ENCODE results near the gene UCN. TPM values are rescaled to one million over a fixed set of nuclear protein-coding genes. Genes with fewer than 3 reads are reported as not detected.
"Not testable (repeated sequence)": the region's sequence is repeated elsewhere in the genome, so short reads cannot be mapped to it uniquely, and the experiment has no call there.

UCN gene
- total RNA-seq, 1 donor from 2014 or later, result 0.20 TPM

GRCh38 chr2:27285481-27285880 lies 22.8 kb downstream of the UCN start:
- DNase-seq (ENCODE audit: low read depth, low spot score), result no peak

DNA sequence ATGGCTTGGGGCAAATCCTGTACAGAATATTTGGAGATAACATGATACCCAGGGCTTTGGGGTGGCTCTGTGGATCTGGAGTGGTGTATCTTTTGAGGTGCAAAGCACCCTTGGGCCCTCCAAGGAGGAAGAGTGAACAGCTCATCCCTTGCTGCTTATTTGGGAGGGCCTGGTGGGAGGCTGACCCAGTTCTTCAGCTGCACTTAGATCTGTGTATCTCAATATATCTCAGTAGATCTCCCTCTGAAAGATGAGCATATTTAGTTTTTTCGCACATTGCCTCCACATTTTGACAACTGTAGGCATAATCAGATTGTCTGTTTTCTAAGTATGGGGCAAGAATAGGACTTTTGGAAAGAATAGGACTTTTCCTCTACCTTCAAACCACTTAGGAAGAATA lies 23.2 kb downstream of the UCN start:
- no peak for DNase-seq (ENCODE audit: low read depth, low spot score)

DNA sequence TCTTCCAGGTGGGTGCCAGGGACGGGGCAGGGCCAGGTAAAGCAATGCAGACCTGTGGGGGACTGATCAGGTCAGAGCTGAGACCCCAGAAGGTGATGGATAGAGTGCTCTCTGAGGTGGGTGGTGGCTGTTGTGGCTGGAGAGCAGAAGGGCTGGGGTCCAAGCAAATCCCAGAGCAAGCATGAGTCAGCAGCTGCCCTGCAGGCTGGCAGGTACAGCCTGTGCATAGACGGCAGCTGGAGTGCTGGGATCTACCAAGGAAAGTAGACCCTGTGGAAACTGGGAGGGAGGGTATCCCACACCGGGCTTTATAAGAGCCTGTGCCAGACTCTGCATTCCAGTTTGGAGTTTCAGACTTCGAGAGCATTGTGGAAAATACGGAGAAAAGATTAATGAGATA lies 25.4 kb downstream of the UCN start:
- no peak for DNase-seq (ENCODE audit: low read depth, low spot score)

DNA sequence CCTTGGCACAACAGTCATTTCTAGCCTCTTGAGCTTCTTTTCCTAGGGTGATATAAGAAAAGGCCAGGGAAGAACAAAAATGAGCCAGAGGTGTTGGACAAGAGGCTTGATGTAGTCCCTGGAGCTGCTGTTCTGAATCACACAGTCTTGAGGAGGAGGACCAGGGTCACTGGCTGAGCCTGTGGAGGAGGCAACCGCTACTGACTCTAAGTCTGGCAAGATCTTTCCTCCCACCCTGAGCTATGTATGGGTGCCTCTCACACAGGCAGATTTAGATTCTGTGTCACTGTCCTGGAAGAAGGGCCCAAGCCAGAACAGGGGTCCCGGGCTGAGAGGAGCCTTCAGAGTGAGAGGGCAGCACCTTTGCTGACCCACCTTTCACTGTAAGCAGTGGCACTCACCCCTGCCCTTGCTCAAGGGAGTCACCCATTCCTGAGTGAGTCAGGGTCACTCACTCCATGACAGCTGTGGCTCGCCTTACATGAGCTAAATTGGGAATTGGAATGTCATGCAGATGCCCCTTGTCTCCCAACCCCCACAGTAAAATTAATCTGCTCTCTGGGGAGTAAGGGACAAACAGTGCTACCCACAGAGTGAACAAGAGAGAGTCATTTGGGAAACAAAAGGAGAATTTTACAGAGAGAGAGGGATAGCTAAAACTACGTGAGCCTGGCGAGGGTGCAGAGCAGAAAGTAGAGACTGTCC lies 26.2 kb downstream of the UCN start, which contains the start of gene TRIM54:
TRIM54 (plus strand) TSS at position 575 of the 705 bp plus-strand sequence. CDS start 303 bp downstream, outside the sequence.
- no peak for DNase-seq (ENCODE audit: low read depth, low spot score)

- DNase-seq (ENCODE audit: low read depth, low spot score), result no peak
Measured at GRCh38 chr2:27281442-27281841, 26.8 kb downstream of the UCN start.

DNA sequence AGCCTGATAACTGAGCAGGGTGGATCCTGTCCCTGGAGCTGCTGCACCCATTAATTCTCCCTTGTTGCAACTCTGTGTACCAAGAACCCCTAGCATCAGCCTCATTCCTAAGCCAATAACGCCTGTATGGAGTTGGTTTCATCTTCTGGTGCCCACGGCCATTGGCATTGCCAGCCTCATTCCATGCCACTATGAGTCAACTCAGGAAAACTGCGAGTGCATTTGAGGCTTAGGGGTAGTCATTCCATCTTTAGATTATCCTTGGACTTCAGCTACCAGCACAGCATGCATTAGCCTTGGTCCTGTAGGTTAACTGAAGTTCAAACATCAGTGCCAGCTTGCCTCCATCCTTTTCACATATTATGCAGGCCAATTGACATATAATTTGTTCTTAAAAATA lies 27.4 kb downstream of the UCN start:
- DNase-seq (ENCODE audit: low read depth, low spot score), result no peak

GRCh38 chr2:27278010-27278409 lies 30.2 kb downstream of the UCN start:
- DNase-seq (ENCODE audit: low read depth, low spot score), result no peak

- DNase-seq (ENCODE audit: low read depth, low spot score), result no peak
Measured at GRCh38 chr2:27275211-27276150, 32.8 kb downstream of the UCN start, which contains the start of gene DNAJC5G. Gene DNAJC5G, plus strand, starts transcription at chr2:27275433. Its CDS starts 1,296 bp downstream, at chr2:27276729.

DNA sequence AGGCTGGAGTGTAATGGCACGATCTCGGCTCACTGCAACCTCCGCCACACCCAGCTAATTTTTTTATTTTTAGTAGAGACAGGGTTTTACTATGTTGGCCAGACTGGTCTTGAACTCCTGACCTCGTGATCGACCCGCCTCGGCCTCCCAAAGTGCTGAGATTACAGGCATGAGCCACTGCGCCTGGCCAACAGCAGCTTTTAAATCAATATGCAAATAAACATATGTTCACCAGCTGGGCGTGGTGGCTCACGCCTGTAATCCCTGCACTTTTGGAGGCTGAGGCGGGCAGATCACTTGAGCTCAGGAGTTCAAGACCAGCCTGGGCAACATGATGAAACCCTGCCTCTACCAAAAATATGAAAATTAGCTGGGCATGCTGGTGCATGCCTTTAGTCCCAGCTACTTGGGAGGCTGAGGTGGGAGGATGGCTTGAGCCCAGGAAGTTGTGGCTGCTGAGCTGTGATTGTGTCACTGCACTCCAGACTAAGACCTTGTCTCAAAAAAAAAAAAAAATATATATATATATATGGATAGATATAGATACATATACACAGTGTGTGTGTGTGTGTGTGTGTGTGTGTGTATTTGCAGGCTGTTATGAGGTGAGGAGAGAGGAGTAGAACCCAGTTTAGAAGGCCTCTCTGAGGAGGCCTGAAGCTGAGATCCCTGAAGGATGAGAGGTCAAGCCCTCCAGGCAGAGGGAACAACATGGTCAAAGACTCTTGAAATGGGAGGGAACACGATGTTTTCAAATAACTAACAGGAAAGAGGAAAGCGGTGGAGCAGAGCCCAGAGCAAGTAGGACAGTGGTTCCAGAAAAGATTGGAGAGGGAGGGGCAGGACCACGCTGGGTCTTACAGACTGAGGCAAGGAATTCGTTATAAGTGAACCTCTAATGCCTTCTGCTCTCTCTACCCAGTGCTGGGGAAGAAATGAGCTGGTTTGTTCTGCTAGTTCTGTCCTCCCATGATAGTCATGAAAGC lies 35.4 kb downstream of the UCN start:
- DNase-seq (ENCODE audit: low read depth, low spot score), result not testable (repeated sequence)

DNA sequence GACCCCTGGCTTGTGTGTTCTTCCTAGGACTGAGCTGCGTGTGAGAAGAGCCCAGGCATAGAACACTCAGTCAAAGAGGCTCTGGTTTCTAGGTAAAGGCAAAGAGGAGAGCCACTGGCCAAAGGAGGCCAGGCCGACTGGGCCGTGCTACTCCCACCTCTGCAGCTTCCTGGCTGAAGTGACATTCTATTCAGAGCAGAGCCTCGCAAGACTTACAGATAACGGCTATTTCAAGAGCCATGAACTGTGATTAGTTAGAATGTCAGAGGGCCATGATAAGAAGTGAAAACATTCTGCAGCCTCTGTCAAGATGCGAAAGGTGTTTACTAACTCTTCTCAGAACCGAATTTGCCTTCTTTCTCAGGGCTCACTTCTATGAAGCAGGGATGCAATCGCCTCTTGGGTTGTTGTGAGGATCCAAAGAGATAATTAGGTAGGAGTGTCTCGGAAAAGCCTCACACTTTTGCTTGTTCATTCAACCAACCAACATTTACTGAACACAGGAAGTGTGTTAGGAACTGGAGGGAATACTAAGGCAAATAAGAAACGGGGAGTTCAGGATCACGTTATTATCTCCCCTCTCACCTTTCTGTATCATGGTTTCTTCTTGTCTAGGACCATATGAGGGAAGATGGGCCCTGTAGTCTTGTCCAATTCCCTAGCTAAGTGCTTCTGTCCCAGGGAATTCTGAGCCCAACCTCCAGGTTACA lies 36.5 kb downstream of the UCN start:
- no peak for DNase-seq (ENCODE audit: low read depth, low spot score)

DNA sequence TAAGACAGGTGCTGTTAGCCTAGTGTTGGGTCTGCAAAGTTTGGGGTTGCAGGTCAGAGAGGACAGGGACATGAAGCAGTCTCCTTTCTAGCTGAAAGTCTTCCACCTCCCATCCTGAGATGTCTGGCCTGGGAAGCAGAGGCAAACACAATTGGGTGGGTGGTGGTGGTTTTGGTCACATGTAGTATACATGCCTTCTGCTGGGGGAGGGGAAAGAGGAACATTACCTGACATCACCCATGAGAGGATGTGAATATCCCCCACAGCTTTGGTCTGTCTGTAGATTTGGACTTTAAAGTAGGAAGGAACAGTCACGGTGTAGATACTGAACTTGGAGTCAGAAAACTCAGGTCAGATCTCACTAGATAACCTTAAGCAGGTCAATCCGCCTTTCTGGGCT lies 37.6 kb downstream of the UCN start:
- no peak for DNase-seq (ENCODE audit: low read depth, low spot score)

GRCh38 chr2:27270131-27270530 lies 38.1 kb downstream of the UCN start:
- no peak for DNase-seq (ENCODE audit: low read depth, low spot score)

DNA sequence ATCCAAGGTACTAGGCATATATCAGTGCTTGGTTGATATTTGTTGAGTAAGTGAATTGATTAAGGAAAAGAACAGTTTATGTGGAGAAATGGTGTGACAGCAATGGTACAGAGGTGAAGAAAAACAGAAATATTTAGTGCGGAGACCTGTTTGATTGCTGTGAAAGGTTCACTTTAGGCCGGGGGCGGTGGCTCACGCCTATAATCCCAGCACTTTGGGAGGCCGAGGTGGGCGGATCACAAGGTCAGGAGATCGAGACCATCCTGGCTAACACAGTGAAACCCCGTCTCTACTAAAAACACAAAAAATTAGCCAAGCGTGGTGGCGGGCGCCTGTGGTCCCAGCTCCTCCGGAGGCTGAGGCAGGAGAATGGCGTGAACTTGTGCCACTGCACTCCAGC lies 39.9 kb downstream of the UCN start:
- not testable (repeated sequence) for DNase-seq (ENCODE audit: low read depth, low spot score)

DNA sequence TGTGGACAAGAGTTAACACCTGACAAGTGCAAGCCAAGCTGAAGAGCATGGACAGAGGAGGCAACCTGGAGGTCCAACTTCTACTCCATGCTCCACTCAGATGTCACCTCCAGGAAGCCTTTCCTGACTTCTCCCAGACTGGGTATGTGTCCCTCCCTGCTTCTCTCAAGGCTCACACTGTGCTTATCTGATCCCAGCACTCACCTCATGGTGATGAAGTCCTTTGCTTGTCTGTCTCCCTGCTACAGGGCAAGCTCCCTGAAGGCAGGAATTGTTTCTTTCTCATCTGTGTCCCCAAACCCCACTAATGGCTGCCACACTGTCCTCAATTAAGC lies 42.7 kb downstream of the UCN start:
- DNase-seq (ENCODE audit: low read depth, low spot score), result no peak

GRCh38 chr2:27264753-27265535 lies 43.3 kb downstream of the UCN start:
- DNase-seq (ENCODE audit: low read depth, low spot score), result no peak

GRCh38 chr2:27264253-27264752 lies 43.9 kb downstream of the UCN start:
- DNase-seq (ENCODE audit: low read depth, low spot score), result no peak

- no peak for DNase-seq (ENCODE audit: low read depth, low spot score)
Measured at GRCh38 chr2:27263287-27264252, 44.7 kb downstream of the UCN start.
